Duodenal mucosa (tissue), 2 donors: ENCODE data around the gene EIF5A.

Experiments
- H3K27ac ChIP-seq: one replicate; pipeline ENCODE4 v1.7.0; 2013; ENCODE audit warnings: low read depth, low read length
- H3K27me3 ChIP-seq, 2 donors: one replicate each; pipeline ENCODE4 v1.7.0; 2013; ENCODE audit warnings: low read length in 2 of 2, control low read depth in 1 of 2; ENCODE audit not compliant: insufficient read depth in 2 of 2, control insufficient read depth in 1 of 2
- H3K36me3 ChIP-seq, 2 donors: one replicate each; pipeline ENCODE4 v1.7.0; 2013; ENCODE audit warnings: low read length in 2 of 2, control low read depth in 1 of 2; ENCODE audit not compliant: insufficient read depth in 2 of 2, control insufficient read depth in 1 of 2
- H3K4me1 ChIP-seq, 2 donors: one replicate each; pipeline ENCODE4 v1.7.0; 2013; ENCODE audit warnings: low read length in 2 of 2, control low read depth in 1 of 2; ENCODE audit not compliant: insufficient read depth in 2 of 2, control insufficient read depth in 1 of 2
- H3K4me3 ChIP-seq, 2 donors: one replicate each; pipeline ENCODE4 v1.7.0; 2013; ENCODE audit warnings: low read length in 2 of 2, low read depth in 1 of 2
- H3K9ac ChIP-seq, 2 donors: one replicate each; pipeline ENCODE4 v1.7.0; 2013; ENCODE audit warnings: low read length in 2 of 2, low read depth in 1 of 2
- H3K9me3 ChIP-seq, 2 donors: one replicate each; pipeline ENCODE4 v1.7.0; 2013; ENCODE audit warnings: low read length in 2 of 2, control low read depth in 1 of 2; ENCODE audit not compliant: control insufficient read depth in 1 of 2

The EIF5A gene

DNA sequence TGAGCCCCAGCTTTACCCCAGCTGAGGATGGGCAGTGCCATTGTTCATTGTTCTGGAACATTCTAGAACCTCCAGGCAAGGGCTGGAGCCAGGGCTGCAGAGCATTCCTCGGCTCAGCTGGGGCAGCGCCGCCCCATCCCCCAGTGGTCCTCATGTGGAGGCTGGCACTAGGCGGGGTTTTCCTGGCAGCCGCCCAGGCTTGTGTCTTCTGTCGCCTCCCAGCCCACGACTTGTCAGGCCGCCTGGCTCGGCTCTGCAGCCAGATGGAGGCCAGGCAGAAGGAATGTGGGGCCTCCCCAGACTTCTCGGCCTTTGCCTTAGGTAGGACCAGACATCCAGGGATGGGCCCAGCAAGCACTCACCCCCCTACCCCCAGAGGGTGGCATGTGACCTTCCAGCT is 47.6 kb downstream of the EIF5A start, which contains the start of gene TMEM95:
TMEM95 (plus strand) TSS at position 104 of the 400 bp plus-strand sequence; CDS start at position 153, 49 bp downstream.
- Histone ChIP-seq H3K27me3 (no peaks in the 10 kb centered on the region), H3K9ac (no peak within 1 kb of the TSS), H3K9me3 (no peaks in the 10 kb centered on the region), H3K27ac (no peak within 1 kb of the TSS), H3K4me3 (no peak within 1 kb of the TSS), H3K36me3 (no peaks in the 10 kb centered on the region), H3K4me1 (peaks cover 11 to 32% of the 10 kb centered on the region in 2 donors)

DNA sequence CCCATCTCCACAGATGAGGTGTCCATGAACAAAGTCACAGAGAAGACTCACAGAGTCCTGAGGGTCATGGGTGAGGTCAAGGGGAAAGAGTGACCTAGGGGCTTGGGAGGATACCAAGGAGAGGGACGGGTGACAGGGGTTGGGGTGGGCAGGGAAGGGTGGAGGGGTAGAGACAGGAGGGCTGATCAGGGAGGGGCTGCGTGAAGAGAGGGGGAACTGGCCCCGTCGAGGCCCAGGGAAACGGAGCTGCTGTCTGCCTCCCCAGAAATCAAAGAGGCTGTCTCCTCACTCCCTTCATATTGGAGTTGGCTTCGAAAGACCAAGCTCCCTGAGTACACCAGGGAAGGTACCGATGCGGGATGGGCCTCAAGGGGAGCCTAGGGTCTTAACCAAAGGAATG is 48.1 kb downstream of the EIF5A start:
- no peak overlapping the region for H3K4me3 ChIP-seq
- H3K9me3 ChIP-seq = no peaks in the 10 kb centered on the region
- no peaks in the 10 kb centered on the region for H3K27me3 ChIP-seq
- no peak overlapping the region for H3K27ac ChIP-seq
- H3K36me3 ChIP-seq = no peaks in the 10 kb centered on the region
- no peak overlapping the region for H3K9ac ChIP-seq
- peaks cover 11 to 28% of the 10 kb centered on the region in 2 donors for H3K4me1 ChIP-seq

DNA sequence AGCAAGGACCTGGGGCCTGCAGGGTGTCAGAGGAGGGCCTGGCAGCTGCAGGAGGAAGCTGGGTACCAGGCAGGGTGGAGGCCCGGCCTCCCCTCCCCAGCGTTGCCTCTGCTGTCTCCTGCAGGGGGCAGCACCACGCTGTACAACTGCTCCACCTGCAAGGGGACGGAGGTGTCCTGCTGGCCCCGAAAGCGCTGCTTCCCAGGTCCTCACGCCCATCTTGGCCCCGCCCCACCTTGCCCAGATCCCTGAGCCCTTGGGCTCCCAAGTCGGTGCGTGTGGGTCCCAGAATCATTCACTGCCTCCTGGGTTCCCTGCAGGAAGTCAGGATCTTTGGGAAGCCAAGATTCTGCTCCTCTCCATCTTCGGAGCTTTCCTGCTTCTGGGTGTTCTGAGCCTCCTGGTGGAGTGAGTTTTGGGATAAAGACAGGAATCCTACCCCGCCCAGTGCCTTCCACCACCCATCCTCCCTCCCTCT is 48.7 kb downstream of the EIF5A start:
- H3K9me3 ChIP-seq = no peaks in the 10 kb centered on the region
- H3K27ac ChIP-seq = no peak overlapping the region
- H3K27me3 ChIP-seq = no peaks in the 10 kb centered on the region
- peaks cover 11 to 22% of the 10 kb centered on the region in 2 donors for H3K4me1 ChIP-seq
- no peaks in the 10 kb centered on the region for H3K36me3 ChIP-seq
- no peak overlapping the region for H3K9ac ChIP-seq
- no peak overlapping the region for H3K4me3 ChIP-seq

DNA sequence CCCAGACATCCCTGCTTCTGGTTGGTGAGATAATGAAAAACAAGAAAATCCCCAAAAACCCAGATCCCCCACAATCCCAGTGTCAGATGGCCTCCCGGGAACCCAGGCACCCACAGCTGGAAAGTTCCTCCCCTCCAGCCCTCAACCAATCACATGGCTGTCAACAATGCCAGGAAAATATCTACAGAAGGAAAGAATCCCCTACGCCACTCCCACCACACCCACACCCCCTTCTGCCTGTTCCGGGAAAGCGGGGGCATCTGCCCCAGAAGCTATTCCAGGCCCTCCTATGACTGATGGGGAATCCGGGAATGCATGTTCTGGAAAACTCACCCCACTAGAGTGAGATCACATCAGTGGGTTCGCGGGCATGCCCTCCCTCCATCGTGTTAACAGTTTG is 49.3 kb downstream of the EIF5A start:
- Histone ChIP-seq H3K27me3 (no peaks in the 10 kb centered on the region), H3K9me3 (no peaks in the 10 kb centered on the region), H3K9ac (no peak overlapping the region), H3K4me3 (no peak overlapping the region), H3K36me3 (no peaks in the 10 kb centered on the region), H3K27ac (no peak overlapping the region), H3K4me1 (peaks cover 11 to 21% of the 10 kb centered on the region in 2 donors)

DNA sequence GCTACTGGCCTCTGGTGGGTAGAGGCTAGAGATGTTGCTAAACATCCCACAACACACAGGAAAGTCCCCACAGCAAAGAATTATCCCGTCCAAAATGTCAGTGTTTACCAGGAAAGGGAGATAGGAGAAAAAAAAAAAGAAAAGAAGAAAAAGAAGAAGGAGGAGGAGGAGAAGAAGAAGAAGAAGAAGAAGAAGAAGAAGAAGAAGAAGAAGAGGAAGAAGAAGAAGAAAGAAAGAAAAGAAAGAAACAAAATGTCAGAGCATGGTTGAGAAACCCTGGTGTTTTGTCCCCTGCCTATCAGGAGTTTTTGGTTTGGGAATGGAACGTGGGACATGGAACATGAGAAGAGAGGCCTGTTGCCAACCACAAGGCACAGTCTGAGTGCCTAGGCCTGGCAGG is 50.0 kb downstream of the EIF5A start:
- no peak overlapping the region for H3K4me3 ChIP-seq
- H3K4me1 ChIP-seq = peaks cover 10 to 18% of the 10 kb centered on the region in 2 donors
- H3K9ac ChIP-seq = no peak overlapping the region
- no peaks in the 10 kb centered on the region for H3K9me3 ChIP-seq
- H3K27me3 ChIP-seq = no peaks in the 10 kb centered on the region
- no peak overlapping the region for H3K27ac ChIP-seq
- H3K36me3 ChIP-seq = no peaks in the 10 kb centered on the region

DNA sequence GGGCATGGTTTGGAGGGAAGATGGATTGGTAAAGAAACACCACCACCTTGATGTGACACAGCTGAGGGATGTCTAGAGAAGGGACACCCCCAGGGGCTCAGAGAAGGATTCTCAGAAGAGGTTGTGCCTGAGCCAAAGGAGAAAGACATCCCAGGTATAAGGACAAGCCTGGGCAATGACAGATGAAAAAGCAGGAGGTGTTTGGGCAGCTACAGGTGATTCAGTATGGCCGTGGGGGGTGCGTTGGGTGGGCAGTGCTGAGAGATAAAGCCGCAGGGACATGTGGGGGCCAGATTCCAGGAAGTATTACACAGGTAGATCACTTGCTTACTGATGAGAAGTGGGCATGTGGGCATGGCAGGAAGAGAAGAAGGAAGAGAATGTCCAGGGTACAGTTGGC is 54.5 kb downstream of the EIF5A start:
- Histone ChIP-seq H3K27ac (no peak overlapping the region), H3K36me3 (no peaks in the 10 kb centered on the region), H3K27me3 (no peaks in the 10 kb centered on the region), H3K4me1 (no peaks in the 10 kb centered on the region), H3K4me3 (no peak overlapping the region), H3K9me3 (no peaks in the 10 kb centered on the region), H3K9ac (no peak overlapping the region)
